ENCODE data around the gene SPATS1. TPM values are rescaled to one million over a fixed set of nuclear protein-coding genes. Genes with fewer than 3 reads are reported as not detected.
"Not testable (repeated sequence)": the region's sequence is repeated elsewhere in the genome, so short reads cannot be mapped to it uniquely, and the experiment has no call there.

The SPATS1 gene
- total RNA-seq, 1 donor from 2014 or later = not detected

DNA sequence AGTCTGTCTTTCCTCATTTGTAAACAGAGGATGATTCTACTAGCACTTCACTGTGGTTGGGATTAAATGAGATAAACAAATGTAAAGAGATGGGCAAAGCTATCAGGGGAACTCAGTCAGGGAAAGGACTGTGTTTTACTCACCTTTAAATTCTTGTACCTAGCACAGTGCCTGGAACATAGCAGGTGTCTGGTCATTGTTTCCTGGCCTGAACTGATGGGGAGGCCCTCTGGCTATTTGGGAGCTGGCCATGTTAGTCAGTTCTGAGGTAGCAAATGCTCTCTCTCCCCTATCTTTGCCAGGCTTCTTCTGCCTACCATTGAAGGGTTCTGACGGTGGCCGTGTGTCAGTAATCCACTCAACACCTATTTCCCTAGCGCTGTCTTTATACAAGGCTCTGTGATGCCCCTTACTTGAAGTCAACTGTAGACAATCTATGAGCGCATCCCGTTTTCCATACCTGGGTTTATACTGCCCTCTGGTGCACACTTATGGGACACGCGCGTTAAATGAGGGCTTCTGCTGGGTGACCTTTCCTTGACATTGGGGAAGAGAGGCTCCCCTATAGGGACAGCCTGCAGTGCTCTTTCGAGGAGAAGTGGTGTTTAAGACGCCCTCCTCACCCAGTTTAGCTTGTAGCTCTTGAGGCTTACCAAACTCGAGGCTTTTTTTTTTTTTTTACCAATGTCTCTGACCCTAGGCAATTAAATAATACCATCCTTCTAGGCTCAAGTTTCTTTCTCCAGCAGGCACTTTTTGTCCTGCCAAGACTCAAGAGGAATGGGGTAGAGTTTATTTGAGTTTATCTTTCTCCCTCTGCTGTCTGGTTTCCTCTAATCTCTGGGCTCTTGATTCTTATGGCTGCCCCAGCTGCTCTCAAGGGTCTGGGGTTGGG, 4.0 kb upstream of the SPATS1 start:
- DNase-seq (ENCODE audit: missing footprints) (peak; percentile 74), ATAC-seq (peak; percentile 83)
- intact Hi-C loops (cut with DNase I) = loop anchor here (1.0 to 5.0 kb wide), 3 partner anchors 70 to 242 kb away; no protein-coding TSS in a partner anchor

DNA sequence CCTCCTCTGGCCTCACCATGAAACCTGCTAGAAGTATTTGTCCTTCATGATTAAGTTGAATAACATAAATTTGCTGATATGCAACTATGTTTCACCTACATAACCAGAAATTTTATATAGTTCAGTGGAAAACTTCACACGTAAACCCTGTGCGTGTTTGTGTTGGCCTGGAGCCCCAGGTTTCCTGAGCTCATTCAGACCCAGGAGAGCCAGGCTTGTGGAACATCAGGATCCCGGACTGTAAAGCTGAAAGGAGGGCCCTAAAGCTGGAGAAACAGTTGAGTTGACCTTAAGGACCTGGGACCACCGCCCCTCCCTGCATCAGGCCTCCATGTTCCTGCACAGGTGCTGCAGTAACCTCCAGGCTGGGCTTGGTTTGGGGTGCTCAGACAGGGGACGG, 3.1 kb upstream of the SPATS1 start:
- no peak for ATAC-seq
- intact Hi-C loops (cut with DNase I) = loop anchor here (2.0 to 5.0 kb wide), 2 partner anchors 167 to 242 kb away; no protein-coding TSS in a partner anchor

GRCh38 chr6:44339763-44340625, 2.5 kb upstream of the SPATS1 start:
- ATAC-seq = no peak
- no peak for DNase-seq (ENCODE audit: missing footprints)
- intact Hi-C loops (cut with DNase I) = loop anchor here (2.0 to 5.0 kb wide), 2 partner anchors 168 to 243 kb away; no protein-coding TSS in a partner anchor

More for the DNA sequence above, 3.1 kb upstream of the SPATS1 start:
- DNase-seq (ENCODE audit: missing footprints) = no peak

GRCh38 chr6:44341095-44341890, 1.2 kb upstream of the SPATS1 start:
- DNase-seq (ENCODE audit: missing footprints) = no peak
- intact Hi-C loops (cut with DNase I) = no loop called here
- no peak for ATAC-seq

DNA sequence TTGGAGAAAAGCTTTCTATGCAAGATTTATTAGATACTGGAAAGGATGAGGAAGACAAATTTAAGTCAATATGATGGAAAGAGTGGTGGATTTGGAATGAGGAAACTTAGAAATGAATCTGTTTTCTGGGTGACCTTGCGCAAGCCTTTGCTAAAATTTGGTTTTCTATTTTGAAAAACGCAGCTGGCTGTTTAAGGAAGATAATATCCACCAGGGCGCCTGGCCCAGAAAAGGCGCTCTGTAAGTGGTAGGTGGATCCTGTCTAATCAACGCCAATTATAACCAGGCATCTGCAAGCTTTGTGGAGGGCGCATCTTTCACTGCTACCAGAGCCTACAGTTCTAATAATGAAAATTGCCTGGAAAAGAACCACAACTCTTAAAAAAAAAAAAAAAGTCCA, 398 bp upstream of the SPATS1 start:
- intact Hi-C loops (cut with DNase I) = no loop called here
- DNase-seq (ENCODE audit: missing footprints) = no peak
- peak; percentile 49 for ATAC-seq

DNA sequence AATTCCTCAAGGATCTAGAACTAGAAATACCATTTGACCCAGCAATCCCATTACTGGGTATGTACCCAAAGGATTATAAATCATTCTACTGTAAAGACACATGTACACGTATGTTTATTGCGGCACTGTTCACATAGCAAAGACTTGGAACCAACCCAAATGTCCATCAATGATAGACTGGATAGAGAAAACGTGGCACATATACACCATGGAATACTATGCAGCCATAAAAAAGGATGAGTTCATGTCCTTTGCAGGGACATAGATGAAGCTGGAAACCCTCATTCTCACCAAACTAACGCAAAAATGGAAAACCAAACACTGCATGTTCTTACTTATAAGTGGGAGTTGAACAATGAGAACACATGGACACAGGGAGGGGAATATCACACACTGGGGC, 4.4 kb downstream of the SPATS1 start:
- intact Hi-C loops (cut with DNase I); DNase-seq (ENCODE audit: missing footprints); ATAC-seq: not testable (repeated sequence)

DNA sequence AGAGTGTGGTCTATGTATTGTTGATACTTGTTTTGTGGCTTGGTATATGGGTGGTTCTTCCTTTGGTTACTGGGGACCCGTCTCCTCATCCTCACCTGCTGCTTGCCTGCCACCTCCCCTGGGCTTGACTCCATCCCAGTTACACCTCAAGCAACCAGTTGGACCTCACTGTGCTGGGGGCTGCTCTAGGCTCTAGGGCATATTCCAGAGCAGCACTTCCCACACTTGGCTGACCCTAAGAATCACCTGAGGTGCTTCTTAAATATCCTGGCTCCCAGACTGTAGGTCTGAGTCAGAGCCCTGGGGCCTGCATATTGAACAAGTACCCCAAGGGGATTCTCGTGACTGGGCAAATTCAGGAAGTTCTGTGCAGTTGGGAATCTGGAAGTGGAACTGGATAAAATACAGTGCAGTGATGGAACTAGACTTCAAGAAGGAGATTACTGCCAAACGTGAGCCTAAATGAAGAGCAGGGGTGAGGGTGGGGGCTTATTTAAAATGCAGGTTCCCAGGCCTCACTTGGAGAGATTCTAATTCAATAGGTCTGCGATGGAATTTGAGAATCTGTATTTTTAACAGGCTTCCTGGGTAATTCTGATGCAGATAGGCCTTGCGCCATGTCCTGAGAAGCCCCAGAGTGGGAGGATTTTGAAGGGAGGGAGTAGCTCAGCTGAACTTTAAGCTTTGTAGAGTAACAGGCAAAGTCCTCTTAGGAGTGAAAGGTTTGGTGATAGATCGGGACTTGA, 7.6 kb downstream of the SPATS1 start:
- intact Hi-C loops (cut with DNase I) = no loop called here
- no peak for DNase-seq (ENCODE audit: missing footprints)
- ATAC-seq = no peak

DNA sequence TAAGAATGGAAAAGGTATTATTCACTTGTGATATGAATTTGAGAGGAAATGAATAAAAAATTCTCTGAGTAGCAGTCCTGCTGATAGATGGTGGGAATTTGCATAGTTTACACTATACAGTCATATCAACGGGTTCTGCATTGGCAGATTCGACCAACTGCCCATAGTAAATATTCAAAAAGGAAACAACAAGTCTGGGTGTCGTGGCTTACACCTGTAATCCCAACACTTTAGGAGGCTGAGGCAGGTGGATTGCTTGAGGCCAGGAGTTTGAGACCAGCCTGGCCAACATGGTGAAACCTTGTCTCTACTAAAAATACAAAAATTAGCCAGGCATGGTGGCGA, 8.2 kb downstream of the SPATS1 start:
- DNase-seq (ENCODE audit: missing footprints); ATAC-seq; intact Hi-C loops (cut with DNase I): not testable (repeated sequence)

GRCh38 chr6:44352259-44352658, 9.8 kb downstream of the SPATS1 start:
- DNase-seq (ENCODE audit: missing footprints) = no peak
- intact Hi-C loops (cut with DNase I) = no loop called here
- ATAC-seq = no peak

- intact Hi-C loops (cut with DNase I) = no loop called here
- DNase-seq (ENCODE audit: missing footprints) = no peak
- ATAC-seq = no peak
Measured at GRCh38 chr6:44353336-44353735, 10.9 kb downstream of the SPATS1 start.

DNA sequence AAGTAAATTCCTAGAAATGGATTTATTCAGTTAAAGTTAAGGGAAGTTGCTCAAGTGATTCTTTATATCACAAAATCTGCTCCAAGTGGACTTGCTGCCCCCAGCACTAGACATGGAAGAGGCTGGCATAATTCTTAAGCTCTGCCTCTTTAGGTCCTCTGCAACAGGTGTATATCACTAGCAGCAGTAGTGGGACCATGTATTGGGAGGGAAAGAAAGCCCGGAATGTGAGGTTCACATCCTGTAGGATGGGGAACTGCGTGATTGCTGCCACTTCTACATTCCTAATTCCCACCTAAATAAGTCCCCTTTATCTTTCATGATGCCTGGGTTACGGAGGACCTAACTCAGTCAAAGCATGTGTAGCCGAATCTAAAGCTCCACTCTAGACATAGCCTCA, 13.2 kb downstream of the SPATS1 start:
- intact Hi-C loops (cut with DNase I) = no loop called here
- DNase-seq (ENCODE audit: missing footprints) = no peak
- no peak for ATAC-seq

DNA sequence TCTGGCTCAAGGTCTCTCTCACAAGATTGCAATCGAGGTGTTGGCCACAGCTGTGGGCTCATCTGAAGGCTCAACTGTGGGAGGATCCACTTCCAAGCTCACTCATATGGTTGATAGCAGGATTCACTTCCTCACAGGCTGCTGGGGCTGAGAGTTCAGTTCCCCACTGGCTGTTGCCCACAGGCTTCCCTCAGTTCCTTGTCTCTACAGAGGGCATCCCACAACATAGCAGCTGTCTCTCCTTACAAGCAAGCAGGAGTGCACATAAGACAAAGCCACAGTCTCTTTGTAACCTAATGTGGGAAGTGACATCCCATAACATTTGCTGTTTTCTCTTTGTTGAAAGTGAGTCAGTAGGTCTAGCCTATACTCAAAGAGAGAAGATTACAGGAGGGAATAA, 14.0 kb downstream of the SPATS1 start:
- DNase-seq (ENCODE audit: missing footprints) (no peak), ATAC-seq (no peak)
- intact Hi-C loops (cut with DNase I) = no loop called here

DNA sequence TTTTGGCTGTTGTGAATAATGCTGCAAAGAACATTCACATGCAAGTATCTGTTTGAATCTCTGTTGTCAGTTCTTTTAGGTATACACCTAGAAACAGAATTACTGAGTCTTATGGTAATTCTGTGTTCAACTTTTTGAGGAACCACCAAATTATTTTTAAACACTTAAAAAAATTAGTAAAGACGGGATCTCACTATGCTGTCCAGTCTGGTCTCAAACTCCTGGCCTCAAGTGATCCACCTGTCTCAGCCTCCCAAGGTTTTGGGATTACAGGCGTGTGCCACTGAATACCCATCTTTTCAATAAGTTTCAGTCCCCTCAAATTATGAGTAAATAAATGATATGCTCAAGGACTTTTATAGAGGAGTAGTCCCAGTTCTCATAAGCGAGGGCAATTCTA, 17.5 kb downstream of the SPATS1 start:
- intact Hi-C loops (cut with DNase I) = no loop called here
- no peak for DNase-seq (ENCODE audit: missing footprints)
- no peak for ATAC-seq

- DNase-seq (ENCODE audit: missing footprints) (no peak), ATAC-seq (no peak)
- intact Hi-C loops (cut with DNase I) = no loop called here
Measured at GRCh38 chr6:44361947-44362346, 19.5 kb downstream of the SPATS1 start.

- no peak for DNase-seq (ENCODE audit: missing footprints)
- no peak for ATAC-seq
- intact Hi-C loops (cut with DNase I) = no loop called here
Measured at GRCh38 chr6:44363377-44363926, 21.0 kb downstream of the SPATS1 start.

DNA sequence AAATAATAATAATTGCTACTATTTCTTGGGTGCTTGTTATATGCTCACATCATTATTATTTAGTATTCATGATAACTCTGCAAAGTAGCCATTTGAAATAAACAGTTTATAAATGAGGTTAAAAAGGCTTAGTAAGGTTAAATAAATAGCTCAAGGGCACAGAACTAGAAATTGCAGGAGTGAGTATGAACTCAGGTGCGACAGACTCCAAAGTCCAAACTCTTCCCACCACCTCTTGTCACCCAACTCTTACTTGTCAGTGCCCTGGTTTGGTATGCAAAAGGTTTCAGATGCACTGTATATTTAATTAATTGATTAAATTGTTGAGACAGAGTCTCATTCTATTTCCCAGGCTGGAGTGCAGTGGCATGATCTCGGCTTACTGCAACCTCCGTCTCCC, 24.3 kb downstream of the SPATS1 start:
- no peak for ATAC-seq
- DNase-seq (ENCODE audit: missing footprints) = no peak
- intact Hi-C loops (cut with DNase I) = no loop called here

DNA sequence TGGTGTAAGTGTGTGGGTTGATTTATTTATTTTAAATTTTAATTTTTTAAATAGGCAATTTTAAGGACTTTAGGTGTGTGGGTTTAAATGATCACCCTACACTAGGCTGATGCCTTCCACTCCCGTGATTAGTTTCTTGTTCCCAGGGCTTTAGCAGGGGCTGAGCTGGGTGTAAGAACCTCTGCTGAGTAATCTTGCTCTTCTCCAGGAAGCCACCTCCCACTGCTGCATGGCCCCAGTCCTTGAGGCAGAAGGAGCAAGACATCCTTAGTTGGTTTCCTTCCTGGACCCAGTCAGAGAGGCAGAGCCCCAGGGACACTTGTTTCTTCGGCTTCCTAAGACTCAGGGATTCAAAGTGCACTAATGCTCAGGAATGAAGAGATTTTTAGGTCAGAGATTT, 25.2 kb downstream of the SPATS1 start:
- intact Hi-C loops (cut with DNase I) = no loop called here
- ATAC-seq (no peak), DNase-seq (ENCODE audit: missing footprints) (no peak)

- ATAC-seq = no peak
- no peak for DNase-seq (ENCODE audit: missing footprints)
- intact Hi-C loops (cut with DNase I) = no loop called here
Measured at GRCh38 chr6:44373051-44373450, 30.6 kb downstream of the SPATS1 start.

Measured in Right ventricle myocardium inferior (tissue), 1 donor.